ENCODE data around the gene HOXD13.

DNA sequence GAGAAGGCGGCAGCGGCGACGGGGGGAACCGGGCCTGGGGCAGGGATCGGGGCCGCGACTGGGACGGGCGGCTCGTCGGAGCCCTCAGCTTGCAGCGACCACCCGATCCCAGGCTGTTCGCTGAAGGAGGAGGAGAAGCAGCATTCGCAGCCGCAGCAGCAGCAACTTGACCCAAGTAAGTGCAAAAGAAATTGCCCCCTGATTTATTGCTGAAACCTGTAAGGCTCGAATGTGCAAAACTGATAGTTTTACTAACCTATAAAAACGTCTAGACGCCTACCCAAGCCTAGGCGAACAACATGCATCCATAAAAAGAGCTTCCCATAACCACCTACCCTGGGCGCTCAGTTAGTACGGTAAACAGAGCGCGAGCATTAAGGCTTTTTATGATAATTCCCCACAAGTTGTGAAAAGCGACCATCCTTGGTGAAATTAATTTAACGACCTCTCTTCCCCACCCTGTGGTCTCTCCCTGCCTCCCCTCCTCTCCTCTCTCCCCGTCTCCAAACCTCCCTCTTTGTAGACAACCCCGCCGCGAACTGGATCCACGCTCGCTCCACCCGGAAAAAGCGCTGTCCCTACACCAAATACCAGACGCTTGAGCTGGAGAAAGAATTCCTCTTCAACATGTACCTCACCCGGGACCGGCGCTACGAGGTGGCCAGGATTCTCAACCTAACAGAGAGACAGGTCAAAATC, 31.0 kb downstream of the HOXD13 start:
- TF ChIP-seq EZH2 (IDR thresholded peaks at IDR 0.05; ENCODE audit: borderline replicate concordance, low read depth, low read length, poor library complexity, severe bottlenecking) (no peak), CTCF (conservative IDR thresholded peaks at IDR 0.05; ENCODE audit: low read depth, low read length) (no peak)
